Vagina (tissue), 2 donors: ENCODE results near the gene CRADD. TPM values are rescaled to one million over a fixed set of nuclear protein-coding genes. Genes with fewer than 3 reads are reported as not detected.
A peak's percentile ranks its signal among the peaks of the same experiment; 100 is the strongest.

Experiments used
- DNase-seq, 2 donors: peaks; one replicate each; pipeline ENCODE4 v3.0.0-alpha.2; 2017; ENCODE audit errors: extremely low spot score in 2 of 2
- H3K27ac ChIP-seq: fragments of 200-600 bp; sonication (generic); one replicate; pipeline ENCODE4 v1.5.1; 2019
- H3K27me3 ChIP-seq: fragments of 200-600 bp; sonication (generic); one replicate; pipeline ENCODE4 v1.5.1; 2019
- H3K36me3 ChIP-seq, 2 donors: fragments of 200-600 bp; sonication (generic); one replicate each; pipeline ENCODE4 v1.5.1; 2017 to 2019
- H3K4me1 ChIP-seq: fragments of 200-600 bp; sonication (generic); one replicate; pipeline ENCODE4 v1.5.1; 2019
- H3K4me3 ChIP-seq, 2 donors: fragments of 200-600 bp; sonication (generic); 1 replicate in 1 of 2; 2 replicates in 1 of 2; pipeline ENCODE4 v1.5.1; 2016 to 2019
- H3K9me3 ChIP-seq: fragments of 200-600 bp; sonication (generic); one replicate; pipeline ENCODE4 v1.5.1; 2019
- POLR2A ChIP-seq, 2 donors: fragments of 450-650 bp; IDR thresholded peaks; one replicate each; pipeline ENCODE4 v1.6.1; 2017; ENCODE audit warnings: antibody characterized with exemption in 2 of 2, mild to moderate bottlenecking in 2 of 2, moderate library complexity in 2 of 2
- POLR2AphosphoS5 ChIP-seq, 2 donors: sonication (generic); formaldehyde crosslinking; IDR thresholded peaks; one replicate each; pipeline ENCODE4 v1.9.0; 2017; ENCODE audit warnings: antibody characterized with exemption in 2 of 2, mild to moderate bottlenecking in 2 of 2, low read depth in 1 of 2; ENCODE audit not compliant: insufficient read depth in 1 of 2
- intact Hi-C: fragments of 100-400 bp; cut with DNase I; formaldehyde crosslinking; loops from one replicate; pipeline ENCODE4 v1.15.1; 2023
- total RNA-seq: library from RNA; depleted of rRNA; stranded (reverse); fragments of >200 nt; gene quantifications from one replicate; pipeline ENCODE4 v1.2.3, GENCODE V29; 2016
- TF ChIP-seq, protein P1 (sequence below), 3 experiments: fragments of 450-650 bp in 2 of 3; fragments of 200-600 bp in 1 of 3; sonication (generic) in 1 of 3; IDR thresholded peaks; one replicate each; pipeline ENCODE4 v1.5.1; 2017 to 2019; ENCODE audit warnings: antibody characterized with exemption in 3 of 3, mild to moderate bottlenecking in 2 of 3, moderate library complexity in 2 of 3

CRADD gene
- total RNA-seq, 1 donor from 2014 or later, result 40.8 TPM

DNA sequence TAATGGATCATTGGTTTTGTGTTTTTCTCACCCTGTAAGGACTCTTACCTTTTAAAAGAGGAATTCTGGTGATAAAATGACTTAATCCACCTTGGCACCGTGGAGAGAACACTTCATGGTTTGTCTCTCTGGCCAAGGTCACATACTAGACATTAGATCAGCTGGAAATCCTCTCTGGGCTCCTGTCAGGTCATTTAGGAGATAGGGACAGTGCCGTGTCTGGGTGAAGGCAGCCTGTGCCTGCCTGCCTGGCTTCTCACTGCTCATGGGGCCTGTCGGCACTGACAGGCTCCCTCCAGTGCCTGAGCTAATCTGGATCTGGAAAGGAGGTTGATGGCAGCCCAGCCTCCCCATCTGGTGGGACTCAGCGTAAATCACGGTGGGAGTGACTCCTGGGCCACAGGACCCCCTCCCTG is 5.7 kb downstream of the CRADD start:
- Histone ChIP-seq H3K36me3 (no peaks in the 10 kb centered on the region), H3K9me3 (no peaks in the 10 kb centered on the region), H3K4me1 (peaks cover 72% of the 10 kb centered on the region), H3K27ac (peak overlapping the region; percentile 79), H3K27me3 (no peaks in the 10 kb centered on the region), H3K4me3 (no peak overlapping the region)
- intact Hi-C loops, result loop anchor here (5.0 to 10.0 kb wide), 2 partner anchors 62 to 394 kb away; no protein-coding TSS in a partner anchor
- DNase-seq, result no peak
- TF ChIP-seq POLR2A (IDR thresholded peaks at IDR 0.05) (no peak), POLR2AphosphoS5 (IDR thresholded peaks at IDR 0.05; ENCODE audit: insufficient read depth in 1 of 2, low read depth in 1 of 2) (peak in 1 of 2 donors; percentile 52)
- TF ChIP-seq, protein P1, sequence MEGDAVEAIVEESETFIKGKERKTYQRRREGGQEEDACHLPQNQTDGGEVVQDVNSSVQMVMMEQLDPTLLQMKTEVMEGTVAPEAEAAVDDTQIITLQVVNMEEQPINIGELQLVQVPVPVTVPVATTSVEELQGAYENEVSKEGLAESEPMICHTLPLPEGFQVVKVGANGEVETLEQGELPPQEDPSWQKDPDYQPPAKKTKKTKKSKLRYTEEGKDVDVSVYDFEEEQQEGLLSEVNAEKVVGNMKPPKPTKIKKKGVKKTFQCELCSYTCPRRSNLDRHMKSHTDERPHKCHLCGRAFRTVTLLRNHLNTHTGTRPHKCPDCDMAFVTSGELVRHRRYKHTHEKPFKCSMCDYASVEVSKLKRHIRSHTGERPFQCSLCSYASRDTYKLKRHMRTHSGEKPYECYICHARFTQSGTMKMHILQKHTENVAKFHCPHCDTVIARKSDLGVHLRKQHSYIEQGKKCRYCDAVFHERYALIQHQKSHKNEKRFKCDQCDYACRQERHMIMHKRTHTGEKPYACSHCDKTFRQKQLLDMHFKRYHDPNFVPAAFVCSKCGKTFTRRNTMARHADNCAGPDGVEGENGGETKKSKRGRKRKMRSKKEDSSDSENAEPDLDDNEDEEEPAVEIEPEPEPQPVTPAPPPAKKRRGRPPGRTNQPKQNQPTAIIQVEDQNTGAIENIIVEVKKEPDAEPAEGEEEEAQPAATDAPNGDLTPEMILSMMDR (IDR thresholded peaks at IDR 0.05), result no peak

DNA sequence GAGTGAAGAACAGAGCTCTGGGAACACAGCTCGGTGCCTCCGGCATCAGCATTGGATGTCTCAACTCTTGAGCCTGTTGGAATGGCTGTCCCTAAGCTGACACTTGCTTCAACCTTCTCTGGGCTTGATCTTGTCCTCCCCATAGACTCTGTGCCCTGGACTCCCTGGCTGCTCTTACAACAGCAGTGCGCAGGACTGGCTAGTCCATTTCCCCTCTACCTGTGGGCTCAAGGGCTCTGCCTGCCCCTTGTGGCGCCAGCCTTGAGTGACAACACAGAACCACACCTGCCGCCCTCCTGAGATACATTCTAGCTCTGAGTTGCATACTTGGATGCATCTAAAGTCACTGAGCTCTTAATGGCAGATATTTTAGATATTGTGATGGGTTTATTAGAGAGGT is 6.2 kb downstream of the CRADD start:
- H3K9me3 ChIP-seq, result no peaks in the 10 kb centered on the region
- H3K4me3 ChIP-seq, result no peak overlapping the region
- TF ChIP-seq POLR2A (IDR thresholded peaks at IDR 0.05) (no peak), POLR2AphosphoS5 (IDR thresholded peaks at IDR 0.05; ENCODE audit: insufficient read depth in 1 of 2, low read depth in 1 of 2) (no peak)
- TF ChIP-seq, protein P1 (IDR thresholded peaks at IDR 0.05), result no peak
- H3K27me3 ChIP-seq, result no peaks in the 10 kb centered on the region
- H3K4me1 ChIP-seq, result peaks cover 70% of the 10 kb centered on the region
- no peaks in the 10 kb centered on the region for H3K36me3 ChIP-seq
- H3K27ac ChIP-seq, result peak overlapping the region; percentile 79
- intact Hi-C loops, result loop anchor here (5.0 to 10.0 kb wide), 2 partner anchors 61 to 394 kb away; no protein-coding TSS in a partner anchor
- DNase-seq, result no peak

DNA sequence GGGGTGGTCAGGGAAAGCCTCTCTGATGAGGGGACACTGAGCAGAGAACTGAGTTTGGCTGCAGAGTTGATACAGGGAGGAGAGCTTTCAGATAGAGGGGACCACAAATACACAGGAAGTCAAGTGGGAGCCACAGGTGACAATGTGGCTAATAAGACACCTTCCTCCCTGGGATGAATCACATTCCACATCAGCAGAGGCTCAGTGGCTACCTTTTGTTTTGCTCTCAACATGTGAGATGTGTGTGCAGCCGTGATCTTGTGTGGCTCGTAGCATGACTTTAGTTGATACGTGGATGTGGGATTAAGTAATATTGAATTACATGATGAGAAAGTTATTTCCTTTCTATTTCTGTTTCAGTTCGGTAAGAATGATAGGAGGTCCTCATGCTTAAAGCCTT is 7.5 kb downstream of the CRADD start:
- H3K4me1 ChIP-seq, result peaks cover 67% of the 10 kb centered on the region
- TF ChIP-seq POLR2A (IDR thresholded peaks at IDR 0.05) (no peak), POLR2AphosphoS5 (IDR thresholded peaks at IDR 0.05; ENCODE audit: insufficient read depth in 1 of 2, low read depth in 1 of 2) (no peak)
- TF ChIP-seq, protein P1 (IDR thresholded peaks at IDR 0.05), result no peak
- no peak for DNase-seq
- H3K9me3 ChIP-seq, result no peaks in the 10 kb centered on the region
- no peaks in the 10 kb centered on the region for H3K27me3 ChIP-seq
- intact Hi-C loops, result loop anchor here (5.0 to 10.0 kb wide), 2 partner anchors 60 to 393 kb away; no protein-coding TSS in a partner anchor
- peak overlapping the region; percentile 79 for H3K27ac ChIP-seq
- no peaks in the 10 kb centered on the region for H3K36me3 ChIP-seq
- H3K4me3 ChIP-seq, result no peak overlapping the region

DNA sequence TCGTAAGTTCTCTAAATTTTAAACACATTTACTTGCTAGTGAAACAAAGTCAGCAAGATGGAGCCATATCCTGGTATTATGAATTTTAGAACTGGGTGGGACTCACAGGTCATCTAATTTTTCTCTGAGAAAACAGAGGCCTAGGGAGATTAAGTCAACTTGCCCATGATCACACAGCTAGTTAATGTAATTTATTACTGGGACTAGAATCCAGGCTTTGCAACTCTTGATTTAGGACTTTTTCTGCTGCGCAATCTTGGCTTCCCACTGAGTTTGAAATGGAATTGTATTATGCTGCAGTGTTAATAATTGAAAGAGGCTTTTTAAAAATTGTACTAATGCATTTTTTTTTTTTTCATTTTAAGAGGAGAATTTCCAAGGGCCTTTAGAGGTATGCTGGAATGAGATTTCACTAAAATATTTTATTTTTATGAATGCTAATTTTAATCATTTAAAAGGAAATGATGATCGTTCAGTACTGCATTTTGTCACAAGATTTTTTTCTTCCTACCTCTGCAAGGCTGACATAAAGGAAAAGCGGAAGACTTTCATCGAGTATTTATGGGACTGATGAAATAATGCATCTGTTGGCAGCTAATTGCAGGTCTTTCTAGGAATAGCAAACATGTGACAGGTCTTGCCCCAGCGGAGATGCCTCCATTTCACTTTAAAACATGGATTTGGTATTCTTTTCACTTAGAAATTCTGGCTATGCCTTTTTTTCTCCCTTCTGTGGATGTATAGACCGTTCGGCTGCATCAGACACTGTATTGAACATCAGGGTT is 9.6 kb downstream of the CRADD start:
- H3K9me3 ChIP-seq, result no peaks in the 10 kb centered on the region
- peaks cover 65% of the 10 kb centered on the region for H3K4me1 ChIP-seq
- no peak overlapping the region for H3K4me3 ChIP-seq
- intact Hi-C loops, result loop anchor here (10.0 kb wide), 1 partner anchor 58 kb away; no protein-coding TSS in a partner anchor
- no peak for DNase-seq
- no peak overlapping the region for H3K27ac ChIP-seq
- H3K27me3 ChIP-seq, result no peaks in the 10 kb centered on the region
- TF ChIP-seq POLR2A (IDR thresholded peaks at IDR 0.05) (no peak), POLR2AphosphoS5 (IDR thresholded peaks at IDR 0.05; ENCODE audit: insufficient read depth in 1 of 2, low read depth in 1 of 2) (peak in 1 of 2 donors; percentile 56)
- TF ChIP-seq, protein P1 (IDR thresholded peaks at IDR 0.05), result no peak
- no peaks in the 10 kb centered on the region for H3K36me3 ChIP-seq
